ENCODE data around the gene KIFAP3.
"Not testable (repeated sequence)": the region's sequence is repeated elsewhere in the genome, so short reads cannot be mapped to it uniquely, and the experiment has no call there.

The KIFAP3 gene

GRCh38 chr1:169873582-169874199 lies 200.8 kb downstream of the KIFAP3 start:
- no peaks in the 10 kb centered on the region for H3K27me3 ChIP-seq (ENCODE audit: insufficient read depth, low read depth)
- no peak overlapping the region for H3K9ac ChIP-seq
- no peak overlapping the region for H3K4me2 ChIP-seq
- H3K27ac ChIP-seq = no peak overlapping the region
- no peaks in the 10 kb centered on the region for H3K4me1 ChIP-seq (ENCODE audit: low read depth, poor library complexity, severe bottlenecking)
- H3K79me2 ChIP-seq (ENCODE audit: insufficient read depth, low read depth) = no peaks in the 10 kb centered on the region
- H2AFZ ChIP-seq (ENCODE audit: low read depth) = no peak overlapping the region
- H3K36me3 ChIP-seq (ENCODE audit: insufficient read depth) = no peaks in the 10 kb centered on the region; the same call in 1 of the 2 replicates
- no peaks in the 10 kb centered on the region for H4K20me1 ChIP-seq (ENCODE audit: insufficient read depth)
- H3K4me3 ChIP-seq (IDR thresholded peaks at IDR 0.05; ENCODE audit: insufficient read depth, low read depth, low read length) = no peak overlapping the region
- TF ChIP-seq CTCF (conservative IDR thresholded peaks at IDR 0.05; ENCODE audit: low read depth, low read length) = no peak

- no peak overlapping the region for H3K4me3 ChIP-seq (IDR thresholded peaks at IDR 0.05; ENCODE audit: insufficient read depth, low read depth, low read length)
- no peak overlapping the region for H3K9ac ChIP-seq
- no peaks in the 10 kb centered on the region for H3K79me2 ChIP-seq (ENCODE audit: insufficient read depth, low read depth)
- H3K4me2 ChIP-seq = no peak overlapping the region
- no peaks in the 10 kb centered on the region; the same call in 1 of the 2 replicates for H3K36me3 ChIP-seq (ENCODE audit: insufficient read depth)
- H3K27ac ChIP-seq = no peak overlapping the region
- no peaks in the 10 kb centered on the region for H4K20me1 ChIP-seq (ENCODE audit: insufficient read depth)
- no peak overlapping the region for H2AFZ ChIP-seq (ENCODE audit: low read depth)
- H3K27me3 ChIP-seq (ENCODE audit: insufficient read depth, low read depth) = no peaks in the 10 kb centered on the region
- TF ChIP-seq CTCF (conservative IDR thresholded peaks at IDR 0.05; ENCODE audit: low read depth, low read length) = no peak
- H3K4me1 ChIP-seq (ENCODE audit: low read depth, poor library complexity, severe bottlenecking) = no peaks in the 10 kb centered on the region
Observed at GRCh38 chr1:169872906-169873305, 201.6 kb downstream of the KIFAP3 start.

GRCh38 chr1:169871988-169872387 lies 202.5 kb downstream of the KIFAP3 start:
- H3K4me1 ChIP-seq (ENCODE audit: low read depth, poor library complexity, severe bottlenecking); H3K9ac ChIP-seq; H3K27ac ChIP-seq; H3K36me3 ChIP-seq (ENCODE audit: insufficient read depth); H3K79me2 ChIP-seq (ENCODE audit: insufficient read depth, low read depth); H2AFZ ChIP-seq (ENCODE audit: low read depth); H3K4me3 ChIP-seq (IDR thresholded peaks at IDR 0.05; ENCODE audit: insufficient read depth, low read depth, low read length); H3K27me3 ChIP-seq (ENCODE audit: insufficient read depth, low read depth); H4K20me1 ChIP-seq (ENCODE audit: insufficient read depth); H3K4me2 ChIP-seq: not testable (repeated sequence)
